GM11168 (cell line): ENCODE data around the gene CSK.

Experiments used
- in situ Hi-C: fragments of 300-500 bp; cut with MboI; formaldehyde crosslinking; loops from one replicate; pipeline ENCODE4 v1.12.0; 2022; ENCODE audit warnings: low sequenced_read_pairs; ENCODE audit not compliant: unreplicated experiment

CSK gene

DNA sequence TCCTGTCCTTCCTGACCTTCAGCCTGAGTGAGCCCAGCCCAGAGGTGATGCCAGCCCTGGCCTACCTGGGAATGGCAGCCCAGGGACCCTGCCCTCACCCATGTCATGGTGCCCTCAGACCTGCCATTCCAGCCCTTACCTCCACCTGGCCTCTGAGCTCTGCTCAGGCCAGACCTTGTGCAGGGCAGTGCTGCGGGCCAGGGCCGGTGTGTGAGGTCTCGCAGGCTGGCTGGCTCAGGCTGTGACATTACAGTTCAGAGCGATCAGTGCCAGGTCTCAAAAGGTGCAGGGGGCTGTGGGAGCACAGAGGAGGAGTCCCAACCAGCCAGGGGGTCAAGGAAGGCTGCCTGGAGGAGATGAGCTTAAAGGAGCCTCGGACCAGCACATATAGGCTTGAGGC, 38.2 kb downstream of the CSK start:
- in situ Hi-C loops, result no loop called here

DNA sequence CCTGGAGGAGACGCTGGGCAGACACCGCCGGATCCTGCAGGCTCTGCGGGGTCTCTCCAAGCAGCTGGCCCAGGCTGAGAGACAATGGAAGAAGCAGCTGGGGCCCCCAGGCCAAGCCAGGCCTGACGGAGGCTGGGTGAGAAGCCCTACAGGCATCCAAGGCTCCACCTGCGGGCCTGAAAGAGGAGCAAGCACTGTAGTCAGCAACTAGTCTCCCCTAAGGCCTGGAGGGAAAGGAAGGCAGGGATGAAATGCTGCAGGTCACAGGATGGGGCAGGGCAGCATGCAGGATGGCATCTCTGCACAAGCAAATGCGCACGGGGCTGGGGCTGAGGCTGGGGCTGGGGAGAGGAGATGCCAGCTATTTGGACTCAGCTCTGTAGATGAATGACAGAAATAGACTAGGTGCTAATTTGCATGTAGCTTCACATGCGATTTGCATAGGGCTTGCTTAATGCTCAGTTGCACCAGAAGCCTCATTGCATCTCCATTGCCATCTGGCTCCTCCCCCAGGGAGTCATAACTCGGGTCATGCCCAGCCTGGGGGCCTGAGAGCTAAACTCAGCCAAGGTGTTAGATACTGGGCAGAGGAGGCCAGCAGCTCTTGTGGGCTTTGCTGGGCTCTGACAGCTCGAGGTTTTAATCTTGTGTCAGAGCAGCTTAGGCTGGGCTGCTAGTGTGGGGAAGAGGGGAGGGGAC, 39.4 kb downstream of the CSK start:
- in situ Hi-C loops, result no loop called here

DNA sequence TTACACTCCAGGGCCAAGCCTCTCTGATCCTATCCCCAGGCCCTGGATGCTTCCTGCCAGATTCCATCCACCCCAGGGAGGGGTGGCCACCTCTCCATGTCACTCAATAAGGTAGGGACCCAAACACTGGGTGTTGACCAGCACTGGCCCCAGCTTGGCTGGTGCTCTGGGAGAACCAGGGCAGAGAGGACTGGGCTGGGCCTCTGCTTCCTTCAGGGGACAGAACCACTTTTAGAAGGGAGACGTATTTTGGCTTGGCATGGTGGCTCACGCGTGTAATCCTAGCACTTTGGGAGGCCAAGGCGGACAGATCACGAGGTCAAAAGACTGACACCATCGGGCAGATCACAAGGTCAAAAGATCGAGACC, 39.9 kb downstream of the CSK start:
- in situ Hi-C loops, result no loop called here

DNA sequence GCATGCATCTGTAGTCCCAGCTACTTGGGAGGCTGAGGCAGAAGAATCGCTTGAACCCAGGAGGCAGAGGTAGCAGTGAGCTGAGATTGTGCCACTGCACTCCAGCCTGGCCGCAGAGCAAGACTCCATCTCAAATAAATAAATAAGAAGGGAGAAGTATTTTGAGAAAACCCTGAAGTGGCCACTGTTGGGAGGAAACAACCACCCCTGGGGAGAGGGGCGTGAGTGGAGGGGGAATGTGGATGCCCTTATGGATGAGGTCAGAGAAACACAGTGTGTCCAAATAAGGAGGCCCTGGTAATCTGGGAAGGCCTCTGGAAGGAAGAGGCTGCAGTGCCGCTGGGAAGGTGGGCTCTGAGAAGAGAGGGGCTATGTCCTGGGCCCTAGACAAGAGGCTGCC, 40.4 kb downstream of the CSK start:
- in situ Hi-C loops, result no loop called here

- in situ Hi-C loops, result no loop called here
Measured at GRCh38 chr15:74823324-74823723, 41.4 kb downstream of the CSK start.

DNA sequence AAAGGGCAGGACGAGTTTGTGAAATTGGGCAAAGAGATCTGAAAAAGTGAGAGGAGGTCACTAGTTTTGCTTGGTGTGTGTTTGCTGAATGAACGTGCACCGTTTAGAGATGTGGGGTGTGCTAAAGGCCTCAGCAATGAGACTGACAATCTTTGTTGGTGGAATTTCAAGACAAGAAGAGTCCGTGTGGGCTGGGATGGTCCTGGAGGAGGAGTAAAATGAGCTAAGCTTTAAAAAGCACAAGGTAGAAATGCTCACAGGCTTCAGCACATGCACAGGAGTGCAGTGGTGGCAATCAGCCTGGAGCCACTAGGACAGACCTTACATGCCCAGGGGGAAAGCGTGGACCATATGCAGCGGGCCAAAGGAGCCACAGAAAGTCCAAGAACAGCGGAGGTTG, 43.1 kb downstream of the CSK start:
- in situ Hi-C loops, result no loop called here

DNA sequence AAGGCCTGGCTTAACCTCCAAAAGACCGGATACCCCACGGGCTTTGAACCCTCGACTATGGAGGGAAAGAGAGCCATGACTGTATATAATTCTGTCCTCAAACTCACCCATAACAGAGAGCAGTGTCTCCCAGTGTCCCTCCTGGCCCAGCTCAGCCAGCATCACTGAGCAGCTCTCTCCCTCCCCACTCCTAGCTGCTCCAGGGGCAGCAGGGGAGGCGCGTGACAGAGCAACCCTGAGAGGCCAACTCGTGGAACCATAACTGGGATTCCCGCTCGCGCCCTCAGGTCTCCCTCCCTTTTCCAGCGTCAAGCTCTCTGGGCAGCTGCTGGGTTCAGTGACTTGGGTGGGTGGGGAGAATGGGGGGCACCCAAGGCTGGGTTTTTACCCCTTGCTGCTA, 44.0 kb downstream of the CSK start:
- in situ Hi-C loops, result no loop called here

- in situ Hi-C loops, result no loop called here
Measured at GRCh38 chr15:74826364-74826819, 44.5 kb downstream of the CSK start, which contains the start of gene CPLX3. Gene CPLX3 (plus strand): TSS chr15:74826627. CDS start chr15:74826704, 77 bp downstream.

DNA sequence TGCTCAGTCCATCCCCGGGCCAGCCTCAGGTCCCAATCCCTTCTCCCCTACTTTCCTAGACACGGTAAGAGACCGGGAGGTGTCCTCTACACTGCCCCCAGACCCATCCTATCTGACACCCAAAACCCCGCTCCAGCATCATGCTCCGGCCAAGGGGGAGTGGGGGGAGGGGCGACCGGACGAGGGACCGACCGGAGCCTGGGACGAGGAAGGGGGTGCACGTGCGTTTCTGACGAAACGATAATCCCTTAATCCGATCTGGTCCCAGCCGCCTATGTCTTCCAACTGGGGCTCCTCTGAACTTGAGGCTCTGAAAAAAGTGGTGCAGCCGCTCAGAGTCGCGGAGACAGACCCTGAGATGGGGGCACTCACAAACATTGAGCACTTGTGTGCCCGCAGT, 45.0 kb downstream of the CSK start:
- in situ Hi-C loops, result no loop called here

DNA sequence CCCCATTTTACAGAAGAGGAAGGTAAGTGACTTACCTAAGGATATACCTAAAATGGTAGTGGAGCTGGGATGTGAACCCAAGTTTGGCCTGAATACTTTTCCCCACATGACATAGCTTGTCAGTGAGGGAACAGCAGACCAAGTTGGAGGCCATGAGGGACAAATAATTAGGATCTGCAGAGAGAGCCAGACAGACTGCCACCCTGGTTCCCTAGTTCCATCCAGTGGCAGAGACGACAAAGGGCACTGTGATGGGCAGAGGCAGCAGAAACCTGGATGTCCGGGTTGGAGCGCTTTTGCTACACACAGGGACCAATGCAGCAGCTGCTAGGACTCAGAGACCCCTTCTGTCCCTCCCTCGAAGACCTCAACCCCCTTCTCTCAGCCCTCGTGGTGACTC, 45.7 kb downstream of the CSK start:
- in situ Hi-C loops, result no loop called here

- in situ Hi-C loops, result no loop called here
Measured at GRCh38 chr15:74828835-74829234, 47.0 kb downstream of the CSK start.

DNA sequence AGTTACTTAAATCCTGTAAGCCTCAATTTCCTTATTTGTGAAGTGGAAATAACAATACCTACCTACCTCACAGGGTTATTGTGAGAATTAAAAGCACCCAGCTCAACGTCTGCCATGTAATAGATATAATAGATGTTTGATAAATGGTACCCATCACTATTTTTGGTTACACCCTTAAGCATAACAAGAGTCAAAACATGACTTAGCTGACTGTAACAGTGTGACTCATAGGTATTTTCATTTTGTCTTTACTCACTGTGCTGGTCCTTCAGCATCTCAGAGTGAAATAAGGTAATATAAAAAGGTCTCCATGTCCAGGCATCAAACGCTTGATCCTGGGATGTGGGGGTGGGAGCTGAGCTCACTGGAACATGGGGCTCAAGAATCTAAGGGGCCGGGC, 47.6 kb downstream of the CSK start:
- in situ Hi-C loops, result no loop called here

DNA sequence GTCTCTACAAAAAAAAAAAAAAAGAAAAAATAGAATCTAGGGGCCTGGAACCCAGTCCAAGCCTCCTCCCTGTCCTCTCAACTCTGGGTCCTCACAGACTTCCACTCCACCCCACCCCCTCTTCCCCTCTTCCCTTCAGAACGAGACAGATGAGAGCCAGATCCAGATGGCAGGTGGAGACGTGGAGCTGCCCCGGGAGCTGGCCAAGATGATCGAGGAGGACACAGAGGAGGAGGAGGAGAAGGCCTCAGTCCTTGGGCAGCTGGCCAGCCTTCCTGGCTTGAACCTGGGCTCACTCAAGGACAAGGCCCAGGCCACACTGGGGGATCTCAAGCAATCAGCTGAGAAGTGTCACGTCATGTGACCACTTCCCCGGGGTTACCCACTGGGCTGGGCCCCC, 48.1 kb downstream of the CSK start:
- in situ Hi-C loops, result loop anchor here (10.0 kb wide), 1 partner anchor 455 kb away; no protein-coding TSS in a partner anchor

DNA sequence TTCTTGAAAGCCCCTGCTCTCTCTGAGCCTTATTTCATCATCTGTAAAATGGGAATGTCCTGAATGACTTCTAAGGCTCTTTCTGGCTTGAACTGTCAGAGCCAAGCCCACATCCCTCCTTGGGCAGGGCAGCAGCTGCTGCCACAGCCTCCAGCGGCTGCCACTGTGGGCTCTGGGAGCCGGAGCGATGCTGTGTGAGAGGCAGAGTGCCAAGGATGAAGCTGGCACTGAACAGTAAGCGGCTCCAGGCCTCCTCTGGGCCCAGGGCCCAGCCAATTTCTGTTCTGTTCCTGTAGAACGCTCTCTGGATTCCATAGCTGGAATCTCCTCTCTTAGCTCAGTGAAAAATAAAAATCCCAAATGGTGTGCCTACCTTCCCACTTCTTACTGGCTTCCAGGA, 49.0 kb downstream of the CSK start:
- in situ Hi-C loops, result loop anchor here (10.0 kb wide), 1 partner anchor 456 kb away; no protein-coding TSS in a partner anchor

GRCh38 chr15:74831813-74832495, 50.1 kb downstream of the CSK start:
- in situ Hi-C loops, result loop anchor here (10.0 kb wide), 1 partner anchor 457 kb away; no protein-coding TSS in a partner anchor

GRCh38 chr15:74832826-74833225, 50.9 kb downstream of the CSK start:
- in situ Hi-C loops, result loop anchor here (10.0 kb wide), 1 partner anchor 458 kb away; no protein-coding TSS in a partner anchor

DNA sequence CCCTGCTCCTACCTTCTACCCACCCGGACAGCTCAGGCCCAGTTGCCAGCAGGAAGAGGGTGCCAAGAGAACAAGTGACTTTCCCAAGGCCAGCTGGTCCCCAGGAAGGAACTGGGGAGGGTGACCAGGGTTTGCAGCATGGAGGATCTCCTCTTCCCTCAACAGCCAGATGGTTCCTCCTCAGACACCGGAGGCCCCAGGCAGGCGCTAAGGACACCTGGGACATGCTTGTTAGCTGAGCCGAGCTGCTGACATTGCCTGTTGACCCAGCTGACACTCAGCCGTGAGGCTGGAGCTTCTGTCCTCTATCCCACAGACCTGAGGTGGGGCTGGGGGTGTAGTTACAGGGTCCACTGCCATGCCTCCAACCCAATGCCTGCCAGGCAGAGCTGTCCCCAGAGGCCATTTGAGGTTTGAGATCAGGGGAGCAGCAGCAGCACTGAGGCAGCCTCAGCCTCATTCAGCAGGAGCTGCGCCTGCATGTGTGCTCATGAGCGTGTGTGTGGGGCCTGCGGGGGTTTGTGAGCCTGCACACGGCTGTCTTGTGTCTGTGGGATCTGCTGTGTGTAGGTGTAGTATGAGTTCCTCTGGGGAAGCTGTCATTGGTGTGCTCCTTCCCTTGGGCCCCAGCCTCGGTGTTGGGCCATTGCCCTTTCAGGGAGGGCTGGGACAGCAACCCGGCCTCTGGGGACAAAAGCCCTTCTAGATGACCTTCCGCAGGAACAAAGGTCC, 51.7 kb downstream of the CSK start:
- in situ Hi-C loops, result loop anchor here (10.0 kb wide), 1 partner anchor 459 kb away; no protein-coding TSS in a partner anchor

- in situ Hi-C loops, result loop anchor here (5.0 to 10.0 kb wide), 2 partner anchors 63 to 461 kb away; no protein-coding TSS in a partner anchor
Measured at GRCh38 chr15:74835312-74835823, 53.5 kb downstream of the CSK start.

DNA sequence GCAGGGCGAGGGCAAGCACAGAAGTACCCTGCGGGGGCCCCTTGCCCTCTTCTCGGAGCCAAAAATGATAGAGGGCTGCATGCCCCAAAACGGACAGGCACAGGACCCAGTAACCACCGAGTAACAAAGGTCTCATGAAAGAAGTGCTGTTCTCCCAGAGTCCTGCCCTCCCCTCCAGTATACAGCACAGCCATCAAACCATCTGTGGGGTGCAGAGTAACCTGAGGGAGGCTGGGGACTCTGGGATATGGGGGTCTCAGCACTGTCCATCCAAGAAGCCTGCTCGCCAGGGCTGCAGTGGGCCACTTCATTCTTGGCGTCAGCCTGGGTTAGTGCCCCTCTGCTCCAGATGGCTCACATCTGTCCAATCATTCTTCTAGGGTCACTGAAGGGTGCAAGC, 55.0 kb downstream of the CSK start:
- in situ Hi-C loops, result loop anchor here (5.0 to 10.0 kb wide), 2 partner anchors 65 to 462 kb away; no protein-coding TSS in a partner anchor

- in situ Hi-C loops, result loop anchor here (5.0 to 10.0 kb wide), 2 partner anchors 65 to 463 kb away; no protein-coding TSS in a partner anchor
Measured at GRCh38 chr15:74837482-74838136, 55.7 kb downstream of the CSK start.
